Measurements from ENCODE around the gene RIMS4. TPM values are rescaled to one million over a fixed set of nuclear protein-coding genes. Genes with fewer than 3 reads are reported as not detected.

The RIMS4 gene
- total RNA-seq (2014; rRNA removed; shearing (Covaris generic)) = 0.02 TPM in 2 replicates

- no peak for DNase-seq (ENCODE audit: low read depth)
These were observed at the start of gene RIMS4 for GRCh38 chr20:44810391-44811149. Gene RIMS4 (minus strand): TSS chr20:44810546. CDS start chr20:44810271, 275 bp downstream.

DNA sequence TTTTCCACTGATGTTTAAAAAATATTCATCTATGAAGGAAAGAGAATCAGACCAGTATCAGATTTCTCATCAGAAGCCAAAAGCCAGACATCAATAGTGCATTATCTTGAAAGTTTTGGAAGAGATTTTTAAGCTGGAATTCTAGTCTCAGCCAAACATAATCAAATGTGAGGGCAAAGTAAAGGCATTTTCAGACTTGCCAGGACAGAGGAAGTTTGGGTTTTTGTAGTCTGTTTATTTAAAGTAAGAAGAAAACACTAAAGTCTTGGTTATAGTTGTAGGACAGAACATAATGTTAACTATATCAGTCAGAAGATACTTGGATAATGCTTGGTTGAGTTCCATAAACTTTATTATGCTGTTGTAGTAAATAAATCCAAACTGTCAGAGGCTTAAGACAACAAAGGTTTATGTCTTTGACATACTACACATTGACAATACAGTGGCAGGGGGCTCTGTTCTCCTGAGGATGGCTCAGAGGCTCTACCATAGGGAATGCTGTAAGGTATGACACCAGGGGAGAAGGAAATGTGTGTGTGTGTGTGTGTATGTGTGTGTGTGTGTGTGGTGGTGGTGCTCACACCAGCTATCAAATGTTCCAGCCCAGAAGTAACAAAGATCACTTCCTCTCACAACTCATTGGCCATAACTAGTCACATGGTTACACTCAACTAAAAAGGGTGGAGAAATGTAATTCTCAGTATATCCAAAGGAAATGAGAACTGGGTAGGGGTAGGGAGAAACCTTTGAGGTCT, 48.4 kb upstream of the RIMS4 start:
- DNase-seq (ENCODE audit: low read depth) = no peak

DNA sequence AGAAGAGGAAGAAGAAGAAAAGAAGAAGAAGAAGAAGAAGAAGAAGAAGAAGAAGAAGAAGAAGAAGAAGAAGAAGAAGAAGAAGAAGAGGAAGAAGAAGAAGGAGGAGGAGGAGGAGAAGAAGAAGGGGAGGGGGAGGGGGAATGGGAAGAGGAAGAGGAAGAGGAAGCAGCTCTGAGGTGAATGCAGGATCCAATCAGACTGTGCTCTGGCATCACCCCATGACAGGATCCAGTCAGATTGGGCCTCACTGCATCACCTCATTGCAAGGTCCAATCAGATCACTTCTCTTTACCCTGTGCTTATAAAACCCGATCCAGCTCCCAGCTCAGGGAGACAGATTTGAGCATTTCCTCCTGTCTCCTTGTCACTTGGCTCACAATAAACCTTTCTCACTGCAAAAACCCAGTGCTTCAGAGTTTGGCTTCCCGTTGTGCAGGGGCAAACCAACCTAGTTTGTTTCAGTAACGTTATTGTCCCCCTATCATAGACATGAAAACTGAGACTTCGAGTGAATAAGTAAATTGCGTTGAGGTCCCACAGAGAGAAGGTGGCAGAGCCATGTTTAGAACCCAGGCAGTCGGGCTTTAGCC, 46.6 kb upstream of the RIMS4 start:
- DNase-seq (ENCODE audit: low read depth) = peak; percentile 31

DNA sequence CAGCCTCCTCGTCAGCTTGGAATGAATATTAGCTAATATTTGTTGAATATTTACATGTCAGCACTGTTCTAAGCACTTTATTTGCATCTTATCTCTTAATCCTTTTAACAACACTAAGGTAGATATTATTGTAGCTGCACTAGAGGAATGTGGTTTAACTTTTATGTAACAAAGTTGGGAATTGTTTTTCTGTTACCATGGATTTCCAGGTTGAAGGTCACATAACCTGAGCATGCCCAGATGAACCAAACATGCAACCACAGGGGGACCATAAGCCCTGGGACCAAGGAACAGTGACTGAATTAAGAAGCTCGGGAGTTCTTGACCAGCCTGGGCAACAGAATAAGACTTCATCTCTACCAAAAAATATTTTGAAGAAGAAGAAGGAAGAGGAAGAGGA, 46.1 kb upstream of the RIMS4 start:
- peak; percentile 35 for DNase-seq (ENCODE audit: low read depth)

GRCh38 chr20:44851545-44851944, 41.2 kb upstream of the RIMS4 start:
- DNase-seq (ENCODE audit: low read depth) = no peak

GRCh38 chr20:44850837-44851236, 40.5 kb upstream of the RIMS4 start:
- DNase-seq (ENCODE audit: low read depth) = no peak

- DNase-seq (ENCODE audit: low read depth) = no peak
These were observed 39.9 kb upstream of the RIMS4 start for GRCh38 chr20:44850272-44850671.

DNA sequence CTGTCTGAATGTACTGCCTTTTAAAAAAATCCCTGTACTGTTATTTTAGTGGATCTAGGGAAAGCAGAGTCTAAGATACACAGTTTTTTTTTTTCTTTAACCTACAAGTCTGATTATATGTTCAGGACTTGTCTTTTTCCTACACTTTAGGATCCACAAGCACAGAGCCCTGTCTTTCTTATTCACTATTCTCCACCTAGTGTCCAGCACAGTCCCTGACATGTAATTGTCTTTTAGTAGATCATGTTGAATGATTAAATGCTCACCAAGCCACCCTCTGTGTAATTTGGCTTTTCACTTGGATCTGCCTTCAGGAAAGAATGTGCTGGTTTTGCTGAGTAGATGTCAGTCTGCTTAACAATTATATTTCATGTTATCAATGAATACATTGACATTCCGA, 39.4 kb upstream of the RIMS4 start:
- DNase-seq (ENCODE audit: low read depth) = no peak

DNA sequence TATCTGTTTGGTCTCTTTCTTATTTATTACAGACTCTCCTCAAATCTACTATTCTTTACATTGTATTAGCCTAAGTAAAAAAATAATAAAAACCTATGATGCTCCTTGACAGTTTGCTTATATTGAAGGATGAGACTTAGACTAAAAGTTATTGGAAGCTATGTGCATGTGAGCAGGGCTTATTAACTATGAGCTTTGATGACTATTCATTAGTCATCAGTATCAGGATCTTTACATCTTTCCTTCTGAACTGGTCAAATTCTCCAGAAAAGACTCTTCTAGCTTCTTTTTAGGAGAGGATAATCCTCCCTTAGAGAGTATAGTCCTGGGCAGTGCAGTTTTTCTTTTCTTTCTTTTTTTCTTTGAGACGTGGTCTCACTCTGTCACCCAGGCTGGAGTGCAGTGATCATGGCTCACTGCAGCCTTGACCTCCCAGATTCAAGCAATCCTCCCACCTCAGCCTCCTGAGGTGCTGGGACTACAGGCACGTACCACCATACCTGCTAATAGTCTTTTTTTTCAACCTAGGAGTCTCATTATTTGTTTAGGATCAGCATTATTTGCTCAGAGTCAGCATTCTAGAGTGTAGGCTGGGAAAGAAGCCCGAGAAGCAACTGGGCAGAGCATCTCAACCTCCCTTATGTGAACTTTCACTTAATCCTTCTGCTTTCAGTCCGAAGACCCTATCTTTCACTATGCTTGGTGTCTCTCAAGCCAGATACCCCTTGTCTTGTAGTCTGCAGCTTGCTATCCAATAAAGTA, 38.1 kb upstream of the RIMS4 start:
- no peak for DNase-seq (ENCODE audit: low read depth)

DNA sequence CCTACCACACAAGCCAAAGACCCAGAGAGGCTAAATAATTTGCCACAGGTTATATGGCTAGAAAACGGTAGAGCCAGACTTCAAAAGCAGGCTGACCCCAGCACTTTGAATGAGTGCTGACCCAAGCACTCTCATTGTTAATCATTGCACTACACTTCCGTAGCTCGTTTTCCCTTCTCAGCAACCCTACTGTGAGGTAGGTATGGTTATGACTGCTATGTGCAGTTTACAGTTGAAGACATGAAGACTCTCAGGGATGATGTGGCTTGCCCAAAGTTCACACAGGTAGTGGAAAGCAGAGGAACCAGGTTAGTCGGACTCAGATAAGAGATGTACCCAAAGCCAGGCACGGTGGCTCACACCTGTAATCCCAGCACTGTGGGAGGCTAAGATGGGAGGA, 33.5 kb upstream of the RIMS4 start:
- no peak for DNase-seq (ENCODE audit: low read depth)

GRCh38 chr20:44841955-44842354, 31.6 kb upstream of the RIMS4 start:
- no peak for DNase-seq (ENCODE audit: low read depth)

DNA sequence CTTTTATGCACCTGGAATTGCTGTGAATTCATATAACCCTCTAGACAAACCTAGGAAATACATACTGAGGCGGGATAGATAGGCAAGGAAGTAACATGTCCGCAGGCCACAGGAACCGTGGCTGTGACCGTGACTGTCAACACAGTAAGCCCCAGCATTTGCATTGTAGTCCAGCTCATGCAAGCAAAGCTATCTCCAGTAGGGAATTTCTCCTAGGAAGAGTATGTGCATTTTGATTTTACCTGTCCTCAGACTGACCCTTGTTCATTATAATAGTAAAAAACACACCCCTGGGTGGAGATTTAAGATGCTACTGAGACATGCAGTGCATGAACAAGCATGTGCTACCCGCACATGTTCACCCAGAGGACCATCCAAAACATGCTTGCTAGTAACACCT, 30.5 kb upstream of the RIMS4 start:
- DNase-seq (ENCODE audit: low read depth) = no peak

DNA sequence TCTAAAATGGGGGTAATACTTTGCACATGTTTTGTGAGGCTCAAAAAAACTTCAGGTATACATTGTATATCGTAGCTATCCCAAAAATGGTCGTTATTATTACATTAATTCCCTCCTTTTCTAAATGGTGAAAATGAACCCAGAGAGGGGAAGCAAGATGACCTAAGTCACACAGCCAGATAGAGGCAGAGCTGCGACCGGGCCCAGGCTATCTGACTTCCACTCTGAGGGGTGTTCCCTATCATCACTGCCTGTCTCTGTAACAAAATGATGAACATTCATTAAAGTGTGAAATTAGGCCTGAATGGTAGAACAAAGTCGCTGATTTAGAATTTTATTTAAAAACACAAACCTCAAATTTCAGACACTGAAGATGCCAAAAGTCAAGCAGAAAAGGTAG, 29.1 kb upstream of the RIMS4 start:
- DNase-seq (ENCODE audit: low read depth) = no peak

DNA sequence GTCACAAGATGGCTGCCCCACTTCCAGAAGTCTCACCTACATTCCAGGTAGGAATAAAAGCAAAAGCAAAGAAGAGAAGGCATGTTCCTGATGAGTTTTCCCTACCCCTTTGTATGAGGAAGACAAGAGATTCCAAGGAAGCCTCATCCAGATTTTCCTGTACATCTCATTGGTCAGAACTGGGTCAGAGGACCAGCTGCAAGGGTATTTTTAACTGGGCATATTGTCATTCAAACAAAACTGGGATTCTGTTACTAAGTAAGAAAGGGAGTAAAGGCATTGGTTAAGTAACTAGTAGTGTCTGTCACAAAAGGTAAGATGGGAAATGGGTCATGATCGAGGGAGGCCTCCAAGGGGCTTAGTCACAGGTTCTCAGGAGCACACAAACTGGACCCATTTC, 28.2 kb upstream of the RIMS4 start:
- DNase-seq (ENCODE audit: low read depth) = no peak

DNA sequence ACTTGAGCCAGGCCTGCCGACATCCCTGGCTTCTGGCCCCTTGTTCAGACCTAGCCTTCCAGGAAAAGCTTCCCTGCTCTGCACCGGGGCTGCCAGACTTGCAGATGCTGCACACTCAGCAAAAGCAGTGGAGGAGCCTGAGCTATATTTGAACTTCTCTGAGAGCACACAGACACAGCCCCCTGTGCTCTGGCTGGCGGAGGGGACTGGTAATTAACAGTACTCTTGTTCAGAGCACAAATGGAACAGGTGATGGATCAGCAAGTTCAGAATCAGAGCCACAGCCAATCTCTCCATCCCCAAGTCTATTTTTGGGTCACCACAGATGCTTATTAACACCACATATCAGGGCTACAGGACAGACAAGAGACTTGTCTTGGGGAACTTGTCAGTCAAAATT, 27.6 kb upstream of the RIMS4 start:
- DNase-seq (ENCODE audit: low read depth) = no peak

DNA sequence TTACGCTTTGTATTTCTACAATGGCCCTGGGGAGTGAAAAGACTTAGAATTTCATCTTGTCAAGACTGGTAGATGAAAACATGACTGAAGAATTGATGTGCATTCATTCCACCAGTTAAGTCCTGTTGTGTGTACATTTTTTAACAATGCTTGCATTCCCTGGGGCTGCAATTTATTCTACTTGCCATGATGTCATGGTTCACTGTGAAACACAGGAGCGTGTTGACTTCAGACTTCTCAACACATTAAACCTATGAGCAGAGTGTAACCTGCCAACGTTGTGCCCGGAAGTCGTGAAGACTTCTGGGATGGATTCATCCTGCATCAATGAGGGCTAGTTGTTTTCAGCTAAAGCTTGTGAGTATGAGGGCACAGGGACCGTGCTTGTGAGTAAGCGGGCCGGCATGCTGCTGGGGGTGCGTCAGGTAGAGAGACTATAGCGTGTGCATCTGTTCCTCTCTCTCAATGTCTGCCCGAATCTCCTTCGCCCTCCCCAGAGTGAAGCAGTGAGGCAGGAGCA, 26.3 kb upstream of the RIMS4 start:
- DNase-seq (ENCODE audit: low read depth) = no peak

- DNase-seq (ENCODE audit: low read depth) = no peak
These were observed 25.4 kb upstream of the RIMS4 start for GRCh38 chr20:44835661-44836221.

- no peak for DNase-seq (ENCODE audit: low read depth)
These were observed 24.8 kb upstream of the RIMS4 start for GRCh38 chr20:44835116-44835515.

- DNase-seq (ENCODE audit: low read depth) = no peak
These were observed 24.3 kb upstream of the RIMS4 start for GRCh38 chr20:44834693-44835092.

DNA sequence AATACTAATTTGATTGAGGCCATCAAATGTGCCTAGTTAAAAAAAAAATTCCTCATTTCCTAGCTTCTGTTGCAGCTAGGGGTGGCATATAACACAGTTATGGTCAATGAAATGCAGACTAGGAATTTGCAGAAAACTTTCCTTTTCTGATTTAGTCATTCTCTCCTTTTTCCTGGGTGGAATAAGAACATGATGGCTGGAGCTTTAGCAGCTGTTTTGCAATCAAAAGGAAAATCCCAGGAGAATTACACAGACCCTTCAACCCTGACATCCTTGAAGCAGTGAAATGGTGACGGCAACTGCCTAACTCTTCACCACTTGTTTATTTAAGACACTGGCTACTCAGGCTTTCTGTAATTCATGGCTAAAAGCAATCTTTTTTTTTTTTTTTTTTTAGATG, 23.1 kb upstream of the RIMS4 start:
- no peak for DNase-seq (ENCODE audit: low read depth)

DNA sequence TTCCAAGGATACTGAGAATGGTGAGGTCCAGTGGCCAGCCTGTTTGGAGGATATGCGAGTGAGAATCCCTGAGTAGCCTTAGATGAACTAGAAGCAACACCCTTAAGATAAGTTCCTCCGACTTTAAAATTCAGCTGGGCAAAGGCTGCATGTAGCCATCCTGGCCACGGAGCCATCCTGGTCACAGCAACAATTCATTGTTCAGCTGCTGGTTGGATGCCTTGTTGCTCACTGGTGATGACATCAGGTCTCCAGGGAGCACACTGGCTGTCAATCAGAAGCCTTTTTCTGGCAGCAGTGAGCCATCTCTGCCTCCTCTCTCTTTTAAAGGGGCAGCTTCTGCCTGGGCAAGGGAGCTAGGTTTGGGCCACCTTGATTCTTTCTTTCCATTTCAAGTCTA, 22.4 kb upstream of the RIMS4 start:
- peak; percentile 42 for DNase-seq (ENCODE audit: low read depth)

- DNase-seq (ENCODE audit: low read depth) = no peak
These were observed 20.6 kb upstream of the RIMS4 start for GRCh38 chr20:44830995-44831394.
